Transverse colon (tissue), 3 donors: ENCODE data around the gene ZNF503.

Experiments used
- POLR2A ChIP-seq: fragments of 450-650 bp; IDR thresholded peaks from one replicate; pipeline ENCODE4 v1.6.1; 2016; ENCODE audit warnings: antibody characterized with exemption, mild to moderate bottlenecking, moderate library complexity
- TF ChIP-seq, protein P1 (sequence below), 5 experiments: fragments of 200-600 bp in 3 of 5; fragments of 450-650 bp in 2 of 5; sonication (generic) in 3 of 5; IDR thresholded peaks; 1 replicate in 2 of 5; 2 replicates in 3 of 5; pipeline ENCODE4 v1.5.1; 2016 to 2017; ENCODE audit warnings: antibody characterized with exemption in 5 of 5, inconsistent platforms in 3 of 5, mild to moderate bottlenecking in 2 of 5, moderate library complexity in 1 of 5

DNA sequence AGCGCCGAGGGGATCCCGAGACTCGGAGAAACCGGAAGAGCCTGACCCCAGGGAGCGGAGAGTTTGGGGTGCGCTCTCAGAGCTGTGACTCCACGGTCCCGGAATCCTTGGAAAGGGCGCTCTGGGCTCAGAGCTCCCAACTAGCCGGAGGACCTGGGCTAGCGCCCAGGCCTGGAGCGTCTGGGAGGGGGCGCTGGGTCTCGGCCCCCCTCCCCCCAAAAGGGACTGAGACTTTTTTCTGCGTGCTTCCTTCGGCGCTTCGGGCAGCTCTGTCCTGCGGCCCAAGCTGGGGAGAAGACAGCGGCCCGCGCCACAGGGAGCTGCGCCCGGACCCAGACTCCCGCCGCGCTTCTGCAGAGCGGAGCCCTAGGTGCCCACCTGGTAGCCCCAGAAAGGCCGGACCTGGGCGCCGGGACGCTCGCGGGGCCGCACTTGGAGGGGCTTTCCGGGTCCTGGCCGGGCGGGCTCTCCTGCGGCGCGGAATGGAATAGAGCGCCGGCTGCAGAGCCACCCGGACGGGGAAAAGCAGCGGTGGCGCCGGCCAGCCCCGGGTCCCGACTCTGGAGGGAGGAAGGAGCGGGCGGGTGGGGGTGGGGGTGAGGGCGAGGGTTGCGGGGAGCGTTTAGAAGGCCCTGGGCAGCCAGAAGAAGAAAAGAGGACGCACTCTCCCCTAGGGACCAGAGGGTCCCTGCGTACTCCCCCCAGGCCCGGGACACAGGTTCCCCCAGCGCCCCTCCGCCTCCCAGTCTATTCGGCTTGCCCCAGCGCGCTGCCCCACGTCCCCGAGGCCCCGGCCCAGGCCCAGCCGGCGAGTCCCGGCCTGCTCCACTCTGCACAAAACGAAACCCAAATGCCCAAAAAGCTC lies 4.7 kb downstream of the ZNF503 start:
- TF ChIP-seq, protein P1, sequence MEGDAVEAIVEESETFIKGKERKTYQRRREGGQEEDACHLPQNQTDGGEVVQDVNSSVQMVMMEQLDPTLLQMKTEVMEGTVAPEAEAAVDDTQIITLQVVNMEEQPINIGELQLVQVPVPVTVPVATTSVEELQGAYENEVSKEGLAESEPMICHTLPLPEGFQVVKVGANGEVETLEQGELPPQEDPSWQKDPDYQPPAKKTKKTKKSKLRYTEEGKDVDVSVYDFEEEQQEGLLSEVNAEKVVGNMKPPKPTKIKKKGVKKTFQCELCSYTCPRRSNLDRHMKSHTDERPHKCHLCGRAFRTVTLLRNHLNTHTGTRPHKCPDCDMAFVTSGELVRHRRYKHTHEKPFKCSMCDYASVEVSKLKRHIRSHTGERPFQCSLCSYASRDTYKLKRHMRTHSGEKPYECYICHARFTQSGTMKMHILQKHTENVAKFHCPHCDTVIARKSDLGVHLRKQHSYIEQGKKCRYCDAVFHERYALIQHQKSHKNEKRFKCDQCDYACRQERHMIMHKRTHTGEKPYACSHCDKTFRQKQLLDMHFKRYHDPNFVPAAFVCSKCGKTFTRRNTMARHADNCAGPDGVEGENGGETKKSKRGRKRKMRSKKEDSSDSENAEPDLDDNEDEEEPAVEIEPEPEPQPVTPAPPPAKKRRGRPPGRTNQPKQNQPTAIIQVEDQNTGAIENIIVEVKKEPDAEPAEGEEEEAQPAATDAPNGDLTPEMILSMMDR (IDR thresholded peaks at IDR 0.05), result no peak
- TF ChIP-seq POLR2A, result no peak
